ENCODE data around the gene IL17RE.
"Not testable (repeated sequence)": the region's sequence is repeated elsewhere in the genome, so short reads cannot be mapped to it uniquely, and the experiment has no call there.

IL17RE gene

DNA sequence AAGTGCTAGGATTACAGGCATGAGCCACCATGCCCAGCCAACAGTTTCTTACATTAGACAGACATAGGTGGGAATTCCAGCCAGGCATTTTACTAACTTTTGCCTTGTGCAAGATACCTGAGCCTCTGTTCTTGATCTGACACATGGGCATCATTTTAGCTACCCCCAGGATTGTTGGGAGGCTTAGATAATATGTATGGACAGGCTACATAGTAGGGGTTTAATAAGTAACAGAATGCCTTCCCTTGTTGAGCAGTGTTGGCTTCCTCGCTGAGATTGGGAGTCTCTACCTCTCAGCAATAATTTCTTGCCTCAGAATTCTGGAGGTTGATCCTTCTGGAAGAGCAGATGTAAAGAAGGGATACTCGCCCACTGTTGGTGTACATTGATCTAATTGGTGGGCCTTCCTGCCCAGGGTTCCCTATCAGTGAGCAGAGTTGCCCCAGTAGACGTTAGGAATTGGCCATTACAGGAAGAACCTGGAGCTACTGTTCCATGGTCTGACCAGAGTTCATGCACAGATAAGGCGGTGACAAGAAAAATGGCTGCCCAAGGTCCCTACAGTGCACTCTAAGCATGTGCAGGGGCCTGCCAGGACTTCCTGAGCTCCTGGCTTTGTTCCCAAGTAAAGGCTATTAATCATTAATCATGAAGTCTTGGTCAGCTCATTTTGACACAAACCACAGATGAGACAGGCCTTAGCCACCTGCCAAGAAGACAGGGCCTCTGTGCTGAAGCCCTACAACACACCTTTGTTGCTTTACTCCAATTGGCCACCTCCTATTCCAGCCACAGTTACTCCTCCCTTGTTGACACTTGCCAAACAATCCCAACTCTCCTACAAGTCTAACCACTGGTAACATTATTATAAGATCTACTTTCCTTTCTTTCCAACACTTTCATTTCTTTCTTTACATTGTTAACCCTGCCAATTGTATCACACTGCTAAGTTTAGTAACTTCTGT lies 5.0 kb upstream of the IL17RE start:
- Histone ChIP-seq H3K4me1 (ENCODE audit: control insufficient read depth in 2 of 2, insufficient read depth in 1 of 2, low read depth in 1 of 2, low read length in 2 of 2) (peaks cover 0 to 3% of the 10 kb centered on the region in 2 donors), H3K27ac (replicated peaks; ENCODE audit: low read length) (no peak overlapping the region), H3K4me2 (ENCODE audit: insufficient read depth, low read length, poor library complexity, severe bottlenecking) (no peak overlapping the region), H2BK15ac (ENCODE audit: low read length) (no peak overlapping the region), H4K91ac (ENCODE audit: low read depth, low read length, poor library complexity) (no peak overlapping the region), H3K9me3 (replicated peaks in 1 of 2; ENCODE audit: control insufficient read depth in 2 of 2, insufficient read depth in 1 of 2, low read depth in 1 of 2, low read length in 2 of 2) (no peaks in the 10 kb centered on the region), H3K27me3 (ENCODE audit: control insufficient read depth in 3 of 3, insufficient read depth in 3 of 3, low read depth in 1 of 3, low read length in 3 of 3) (no peaks in the 10 kb centered on the region), H2BK12ac (ENCODE audit: low read length) (no peak overlapping the region), H3K18ac (ENCODE audit: low read length) (no peak overlapping the region), H3K4me3 (ENCODE audit: low read length in 2 of 2) (no peak overlapping the region), H2BK5ac (ENCODE audit: low read length) (no peak overlapping the region), H3K4ac (ENCODE audit: low read length) (no peak overlapping the region), H2BK120ac (ENCODE audit: low read depth, low read length) (no peak overlapping the region), H4K8ac (ENCODE audit: low read depth, low read length) (no peak overlapping the region), H3K9ac (ENCODE audit: low read depth, low read length, poor library complexity) (no peak overlapping the region), H2AFZ (ENCODE audit: low read length) (no peak overlapping the region), H3K36me3 (replicated peaks in 1 of 2; ENCODE audit: control insufficient read depth in 2 of 2, insufficient read depth in 2 of 2, low read length in 2 of 2) (peaks cover 11 to 28% of the 10 kb centered on the region in 2 donors), H3K14ac (ENCODE audit: low read length) (no peak overlapping the region), H3K79me1 (ENCODE audit: low read depth, low read length) (no peaks in the 10 kb centered on the region), H2AK5ac (ENCODE audit: low read depth, low read length) (no peak overlapping the region), H3K23ac (ENCODE audit: low read depth, low read length, poor library complexity) (no peak overlapping the region)
- WGBS, 2 donors (ENCODE audit: extremely low coverage in 2 of 2, insufficient read length in 2 of 2, insufficient replicate concordance in 1 of 2), result no CpG with 5 or more reads among the region's 4 CpGs
- DNase-seq (ENCODE audit: low spot score), result no peak

DNA sequence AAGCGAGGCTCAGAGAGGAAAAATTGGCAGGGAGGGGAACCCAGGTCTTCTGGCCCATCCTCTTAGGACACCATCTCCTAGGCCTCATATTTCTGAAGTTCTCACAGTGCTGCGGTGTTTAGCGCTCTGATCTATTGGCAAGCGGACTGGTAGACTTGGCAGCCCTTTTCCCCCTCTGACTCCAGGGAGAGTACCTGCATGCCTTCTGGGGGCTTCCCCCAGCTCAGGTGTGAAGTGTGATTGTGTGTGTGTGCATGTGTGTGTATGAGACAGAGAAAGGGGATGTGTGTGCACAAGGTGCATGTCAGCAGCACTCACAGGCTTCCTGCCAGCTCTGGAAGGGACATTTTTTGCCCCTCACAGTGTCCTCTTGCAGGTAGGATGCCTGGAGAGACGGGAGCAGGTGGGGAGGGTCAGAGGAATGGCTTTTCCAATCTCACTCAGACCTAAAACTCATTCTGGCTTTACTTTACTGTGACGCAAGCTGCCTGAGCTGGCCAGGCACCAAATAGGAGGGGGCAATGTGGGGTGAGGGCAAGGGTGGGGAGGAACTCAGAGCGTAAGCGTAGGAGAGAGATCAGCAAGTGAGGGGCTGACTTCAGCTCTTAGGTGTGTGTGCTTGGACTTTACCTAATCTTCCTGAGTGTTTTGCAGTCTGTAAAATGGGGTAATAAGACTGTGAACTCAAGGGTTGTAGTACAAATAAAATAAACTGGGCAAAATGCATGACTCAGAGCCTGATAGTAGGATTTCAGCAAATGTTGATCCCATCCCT lies 4.0 kb upstream of the IL17RE start:
- no peak overlapping the region for H2BK5ac ChIP-seq (ENCODE audit: low read length)
- no peak overlapping the region for H4K8ac ChIP-seq (ENCODE audit: low read depth, low read length)
- H3K4me3 ChIP-seq (ENCODE audit: low read length in 2 of 2), result no peak overlapping the region
- DNase-seq (ENCODE audit: low spot score), result no peak
- no peaks in the 10 kb centered on the region for H3K9me3 ChIP-seq (replicated peaks in 1 of 2; ENCODE audit: control insufficient read depth in 2 of 2, insufficient read depth in 1 of 2, low read depth in 1 of 2, low read length in 2 of 2)
- no peak overlapping the region for H2AK5ac ChIP-seq (ENCODE audit: low read depth, low read length)
- H3K9ac ChIP-seq (ENCODE audit: low read depth, low read length, poor library complexity), result no peak overlapping the region
- H3K4ac ChIP-seq (ENCODE audit: low read length), result no peak overlapping the region
- peaks cover 2 to 18% of the 10 kb centered on the region in 2 donors for H3K36me3 ChIP-seq (replicated peaks in 1 of 2; ENCODE audit: control insufficient read depth in 2 of 2, insufficient read depth in 2 of 2, low read length in 2 of 2)
- H4K91ac ChIP-seq (ENCODE audit: low read depth, low read length, poor library complexity), result no peak overlapping the region
- H2BK15ac ChIP-seq (ENCODE audit: low read length), result no peak overlapping the region
- no peak overlapping the region for H2BK120ac ChIP-seq (ENCODE audit: low read depth, low read length)
- H3K27ac ChIP-seq (replicated peaks; ENCODE audit: low read length), result no peak overlapping the region
- no peak overlapping the region for H3K14ac ChIP-seq (ENCODE audit: low read length)
- H2BK12ac ChIP-seq (ENCODE audit: low read length), result no peak overlapping the region
- H3K4me2 ChIP-seq (ENCODE audit: insufficient read depth, low read length, poor library complexity, severe bottlenecking), result no peak overlapping the region
- no peak overlapping the region for H3K23ac ChIP-seq (ENCODE audit: low read depth, low read length, poor library complexity)
- no peak overlapping the region for H3K18ac ChIP-seq (ENCODE audit: low read length)
- H3K27me3 ChIP-seq (ENCODE audit: control insufficient read depth in 3 of 3, insufficient read depth in 3 of 3, low read depth in 1 of 3, low read length in 3 of 3), result no peaks in the 10 kb centered on the region
- H3K4me1 ChIP-seq (ENCODE audit: control insufficient read depth in 2 of 2, insufficient read depth in 1 of 2, low read depth in 1 of 2, low read length in 2 of 2), result peaks cover 3 to 4% of the 10 kb centered on the region in 2 donors
- no CpG with 5 or more reads among the region's 8 CpGs for WGBS, 2 donors (ENCODE audit: extremely low coverage in 2 of 2, insufficient read length in 2 of 2, insufficient replicate concordance in 1 of 2)
- no peaks in the 10 kb centered on the region for H3K79me1 ChIP-seq (ENCODE audit: low read depth, low read length)
- no peak overlapping the region for H2AFZ ChIP-seq (ENCODE audit: low read length)

DNA sequence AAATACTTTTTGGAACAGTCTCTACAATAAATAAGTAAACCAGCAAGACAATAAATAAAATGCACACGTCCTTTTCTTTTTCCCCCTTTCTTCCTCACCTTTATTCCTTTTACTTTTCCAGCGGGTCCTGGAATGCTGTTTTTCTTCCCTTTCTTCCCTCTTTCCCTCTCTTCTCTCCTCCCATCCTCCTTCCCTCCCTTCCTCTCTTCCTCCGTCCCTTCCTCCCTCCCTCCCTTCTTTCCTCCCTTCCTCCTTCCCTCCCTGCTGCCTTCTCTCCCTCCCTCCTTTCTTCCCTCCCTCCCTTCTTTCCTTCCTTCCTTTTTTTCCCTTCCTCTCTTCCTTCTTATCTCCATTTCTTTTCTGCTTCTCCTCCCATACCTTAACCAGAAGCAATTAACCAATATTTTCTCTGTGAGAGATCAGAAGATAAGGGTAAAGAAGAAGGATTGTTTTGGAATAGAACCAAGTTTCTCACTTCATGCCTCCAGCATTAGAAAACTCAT lies 3.3 kb upstream of the IL17RE start:
- Histone ChIP-seq H4K8ac (ENCODE audit: low read depth, low read length) (no peak overlapping the region), H3K27me3 (ENCODE audit: control insufficient read depth in 3 of 3, insufficient read depth in 3 of 3, low read depth in 1 of 3, low read length in 3 of 3) (no peaks in the 10 kb centered on the region), H3K23ac (ENCODE audit: low read depth, low read length, poor library complexity) (no peak overlapping the region), H3K79me1 (ENCODE audit: low read depth, low read length) (no peaks in the 10 kb centered on the region), H2BK12ac (ENCODE audit: low read length) (no peak overlapping the region), H2BK15ac (ENCODE audit: low read length) (no peak overlapping the region), H3K14ac (ENCODE audit: low read length) (no peak overlapping the region), H3K4me3 (ENCODE audit: low read length in 2 of 2) (no peak overlapping the region), H3K36me3 (replicated peaks in 1 of 2; ENCODE audit: control insufficient read depth in 2 of 2, insufficient read depth in 2 of 2, low read length in 2 of 2) (peaks cover 0 to 12% of the 10 kb centered on the region in 2 donors), H3K4me1 (ENCODE audit: control insufficient read depth in 2 of 2, insufficient read depth in 1 of 2, low read depth in 1 of 2, low read length in 2 of 2) (peaks cover 3 to 4% of the 10 kb centered on the region in 2 donors), H4K91ac (ENCODE audit: low read depth, low read length, poor library complexity) (no peak overlapping the region), H2BK120ac (ENCODE audit: low read depth, low read length) (no peak overlapping the region), H2AK5ac (ENCODE audit: low read depth, low read length) (no peak overlapping the region), H3K4me2 (ENCODE audit: insufficient read depth, low read length, poor library complexity, severe bottlenecking) (no peak overlapping the region), H2BK5ac (ENCODE audit: low read length) (no peak overlapping the region), H3K4ac (ENCODE audit: low read length) (no peak overlapping the region), H2AFZ (ENCODE audit: low read length) (no peak overlapping the region), H3K18ac (ENCODE audit: low read length) (no peak overlapping the region), H3K9me3 (replicated peaks in 1 of 2; ENCODE audit: control insufficient read depth in 2 of 2, insufficient read depth in 1 of 2, low read depth in 1 of 2, low read length in 2 of 2) (no peaks in the 10 kb centered on the region), H3K9ac (ENCODE audit: low read depth, low read length, poor library complexity) (no peak overlapping the region), H3K27ac (replicated peaks; ENCODE audit: low read length) (no peak overlapping the region)
- no peak for DNase-seq (ENCODE audit: low spot score)
- WGBS, 2 donors (ENCODE audit: extremely low coverage in 2 of 2, insufficient read length in 2 of 2, insufficient replicate concordance in 1 of 2), result no CpG with 5 or more reads among the region's 3 CpGs

DNA sequence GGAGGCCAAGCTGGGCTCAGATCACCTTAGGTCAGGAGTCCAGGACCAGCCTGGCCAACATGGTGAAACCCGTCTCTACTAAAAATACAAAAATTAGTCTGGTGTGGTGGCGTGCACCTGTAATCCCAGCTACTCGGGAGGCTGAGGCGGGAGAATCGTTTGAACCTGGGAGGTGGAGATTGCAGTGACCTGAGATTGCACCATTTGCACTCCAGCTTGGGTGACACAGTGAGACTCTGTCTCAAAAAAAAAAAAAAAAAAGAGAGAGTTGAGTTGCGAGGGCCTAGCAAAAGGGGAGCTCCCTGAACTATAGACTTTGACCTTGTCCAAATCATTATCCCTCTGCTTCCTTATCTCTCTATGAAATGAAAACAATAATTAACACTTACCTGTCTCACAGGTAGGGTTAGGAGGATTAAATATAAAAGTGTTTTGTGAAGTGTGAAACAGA lies 1.7 kb upstream of the IL17RE start:
- not testable (repeated sequence) for H2BK5ac ChIP-seq (ENCODE audit: low read length); H3K4me2 ChIP-seq (ENCODE audit: insufficient read depth, low read length, poor library complexity, severe bottlenecking); H4K91ac ChIP-seq (ENCODE audit: low read depth, low read length, poor library complexity); H3K79me1 ChIP-seq (ENCODE audit: low read depth, low read length); H2AK5ac ChIP-seq (ENCODE audit: low read depth, low read length); H3K4ac ChIP-seq (ENCODE audit: low read length); H3K36me3 ChIP-seq (replicated peaks in 1 of 2; ENCODE audit: control insufficient read depth in 2 of 2, insufficient read depth in 2 of 2, low read length in 2 of 2); H4K8ac ChIP-seq (ENCODE audit: low read depth, low read length); H3K27ac ChIP-seq (replicated peaks; ENCODE audit: low read length); H2BK120ac ChIP-seq (ENCODE audit: low read depth, low read length); H3K14ac ChIP-seq (ENCODE audit: low read length); H3K9me3 ChIP-seq (replicated peaks in 1 of 2; ENCODE audit: control insufficient read depth in 2 of 2, insufficient read depth in 1 of 2, low read depth in 1 of 2, low read length in 2 of 2); H3K27me3 ChIP-seq (ENCODE audit: control insufficient read depth in 3 of 3, insufficient read depth in 3 of 3, low read depth in 1 of 3, low read length in 3 of 3); H3K4me3 ChIP-seq (ENCODE audit: low read length in 2 of 2); H3K4me1 ChIP-seq (ENCODE audit: control insufficient read depth in 2 of 2, insufficient read depth in 1 of 2, low read depth in 1 of 2, low read length in 2 of 2); H3K23ac ChIP-seq (ENCODE audit: low read depth, low read length, poor library complexity); H2BK12ac ChIP-seq (ENCODE audit: low read length); H2AFZ ChIP-seq (ENCODE audit: low read length); DNase-seq (ENCODE audit: low spot score); H3K18ac ChIP-seq (ENCODE audit: low read length); H2BK15ac ChIP-seq (ENCODE audit: low read length); H3K9ac ChIP-seq (ENCODE audit: low read depth, low read length, poor library complexity)
- no CpG with 5 or more reads among the region's 6 CpGs for WGBS, 2 donors (ENCODE audit: extremely low coverage in 2 of 2, insufficient read length in 2 of 2, insufficient replicate concordance in 1 of 2)

Measured in neuronal stem cell (in vitro differentiated cells).